Caco-2 (cell line): ENCODE data around the gene STAG1. TPM values are rescaled to one million over a fixed set of nuclear protein-coding genes. Genes with fewer than 3 reads are reported as not detected.

Experiments
- BruUV-seq: library from RNA; stranded (reverse); fragments of 400-500 nt; replicated peaks from 2 replicates; lab custom pipeline; 2021; lab: Mats Ljungman, UMichigan
- CTCF ChIA-PET: fragments of 300-600 bp; sonication (Branson Sonifier 250); formaldehyde crosslinking; loops from one replicate; lab custom pipeline; 2022; ENCODE audit warnings: antibody characterized with exemption; lab: Charles Lee
- POLR2A ChIA-PET: fragments of 300-600 bp; sonication (Branson Sonifier 250); formaldehyde crosslinking; loops from one replicate; lab custom pipeline; 2022; ENCODE audit warnings: antibody characterized with exemption; lab: Charles Lee
- DNase-seq, 2 experiments: peaks; one replicate each; pipeline versions ENCODE4 v3.0.0 to v3.0.0-alpha.2; 2020 to 2022
- H3K27me3 ChIP-seq: replicated peaks from 2 replicates; pipeline ENCODE4 v1.6.0; 2011; ENCODE audit warnings: low read length; ENCODE audit not compliant: control insufficient read depth, insufficient read depth
- H3K36me3 ChIP-seq: 2 replicates; pipeline ENCODE4 v1.5.1; 2011; ENCODE audit warnings: low read length; ENCODE audit not compliant: control insufficient read depth, insufficient read depth
- H3K4me1 ChIP-seq: fragments of 250-450 bp; sonication (Bioruptor Pico); 2 replicates; pipeline ENCODE4 v1.5.1; 2020; ENCODE audit warnings: mild to moderate bottlenecking
- H3K4me3 ChIP-seq: 2 replicates; pipeline ENCODE4 v1.5.1; 2011; ENCODE audit warnings: low read depth, mild to moderate bottlenecking, control low read depth, low read length
- H3K9me3 ChIP-seq: fragments of 250-450 bp; sonication (Bioruptor Pico); 2 replicates; pipeline ENCODE4 v1.5.1; 2020; ENCODE audit warnings: mild to moderate bottlenecking, moderate library complexity
- H3K27ac Mint-ChIP-seq: one replicate; pipeline ENCODE4 v1.8.0; 2022; ENCODE audit warnings: mixed read lengths; ENCODE audit not compliant: unreplicated experiment
- H3K27me3 Mint-ChIP-seq: one replicate; pipeline ENCODE4 v1.8.0; 2022; ENCODE audit warnings: mixed read lengths; ENCODE audit not compliant: insufficient read depth, unreplicated experiment
- H3K36me3 Mint-ChIP-seq: one replicate; pipeline ENCODE4 v1.8.0; 2022; ENCODE audit warnings: mild to moderate bottlenecking, mixed read lengths; ENCODE audit not compliant: insufficient read depth, unreplicated experiment
- H3K4me1 Mint-ChIP-seq: one replicate; pipeline ENCODE4 v1.8.0; 2022; ENCODE audit warnings: low read depth, mixed read lengths; ENCODE audit not compliant: unreplicated experiment
- H3K4me3 Mint-ChIP-seq: one replicate; pipeline ENCODE4 v1.8.0; 2022; ENCODE audit warnings: mild to moderate bottlenecking, moderate library complexity, mixed read lengths; ENCODE audit not compliant: unreplicated experiment
- H3K9me3 Mint-ChIP-seq: one replicate; pipeline ENCODE4 v1.8.0; 2022; ENCODE audit warnings: mixed read lengths; ENCODE audit not compliant: unreplicated experiment
- intact Hi-C: fragments of 100-400 bp; cut with micrococcal nuclease; formaldehyde crosslinking; loops from one replicate; pipeline ENCODE4 v1.10.0; 2022; ENCODE audit not compliant: unreplicated experiment
- total RNA-seq: library from RNA; stranded (reverse); gene quantifications from 2 replicates; pipeline ENCODE4 v1.2.3, GENCODE V29; 2022
- TF ChIP-seq, protein P1 (sequence below), 2 experiments: fragments of 200-600 bp in 1 of 2; IDR thresholded peaks; 1 replicate in 1 of 2; 2 replicates in 1 of 2; pipeline versions ENCODE4 v1.5.1 to v1.8.0; 2011 to 2022; ENCODE audit warnings: antibody characterized with exemption in 1 of 2, control low read depth in 1 of 2, inconsistent platforms in 1 of 2, low read depth in 1 of 2, low read length in 1 of 2, mild to moderate bottlenecking in 1 of 2, moderate library complexity in 1 of 2; ENCODE audit not compliant: insufficient read depth in 1 of 2, severe bottlenecking in 1 of 2, unreplicated experiment in 1 of 2

The STAG1 gene
- total RNA-seq, 1 experiment from 2014 or later: 37.5 TPM

DNA sequence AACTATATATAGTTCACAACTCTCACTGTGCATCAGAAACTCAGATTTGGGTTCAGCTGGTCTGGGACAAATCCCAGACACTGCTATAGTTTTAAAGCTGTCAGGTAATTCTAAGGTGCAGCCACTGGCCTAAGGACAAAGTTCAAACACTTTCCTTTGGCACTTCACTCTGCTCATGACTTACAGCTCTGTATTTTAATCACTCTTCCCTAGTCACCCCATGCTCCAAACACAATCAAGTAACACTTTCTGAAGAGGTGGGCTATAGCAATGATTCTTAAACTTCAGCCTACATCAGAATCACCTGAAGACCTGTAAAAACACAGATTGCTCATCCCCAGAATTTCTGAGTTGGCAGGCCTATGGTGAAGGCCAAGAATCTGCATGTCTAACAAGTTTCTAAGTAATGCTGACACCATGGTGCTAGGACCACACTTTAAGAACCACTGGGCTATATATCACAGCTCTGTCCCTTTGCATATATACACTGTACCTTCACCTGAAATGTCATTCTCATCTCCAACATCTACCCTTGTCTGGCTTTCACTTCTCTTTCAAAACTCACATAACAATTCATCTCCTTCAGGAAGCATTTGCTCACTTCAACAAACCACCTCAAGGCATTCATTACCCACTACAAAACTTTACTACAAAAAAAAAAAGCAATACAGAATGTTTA is 21.4 kb downstream of the STAG1 start:
- Mint-ChIP-seq H3K4me1 (peaks cover 19% of the 10 kb centered on the region), H3K27ac (no peak overlapping the region), H3K4me3 (no peak overlapping the region), H3K9me3 (no peaks in the 10 kb centered on the region), H3K36me3 (peaks cover 8% of the 10 kb centered on the region), H3K27me3 (no peaks in the 10 kb centered on the region)
- ChIA-PET CTCF (no interaction called here), POLR2A (interaction anchor here (0.6 kb wide), 1 partner anchor 28 kb away, joined by 3 read pairs; no protein-coding TSS in a partner anchor)
- TF ChIP-seq, protein P1, sequence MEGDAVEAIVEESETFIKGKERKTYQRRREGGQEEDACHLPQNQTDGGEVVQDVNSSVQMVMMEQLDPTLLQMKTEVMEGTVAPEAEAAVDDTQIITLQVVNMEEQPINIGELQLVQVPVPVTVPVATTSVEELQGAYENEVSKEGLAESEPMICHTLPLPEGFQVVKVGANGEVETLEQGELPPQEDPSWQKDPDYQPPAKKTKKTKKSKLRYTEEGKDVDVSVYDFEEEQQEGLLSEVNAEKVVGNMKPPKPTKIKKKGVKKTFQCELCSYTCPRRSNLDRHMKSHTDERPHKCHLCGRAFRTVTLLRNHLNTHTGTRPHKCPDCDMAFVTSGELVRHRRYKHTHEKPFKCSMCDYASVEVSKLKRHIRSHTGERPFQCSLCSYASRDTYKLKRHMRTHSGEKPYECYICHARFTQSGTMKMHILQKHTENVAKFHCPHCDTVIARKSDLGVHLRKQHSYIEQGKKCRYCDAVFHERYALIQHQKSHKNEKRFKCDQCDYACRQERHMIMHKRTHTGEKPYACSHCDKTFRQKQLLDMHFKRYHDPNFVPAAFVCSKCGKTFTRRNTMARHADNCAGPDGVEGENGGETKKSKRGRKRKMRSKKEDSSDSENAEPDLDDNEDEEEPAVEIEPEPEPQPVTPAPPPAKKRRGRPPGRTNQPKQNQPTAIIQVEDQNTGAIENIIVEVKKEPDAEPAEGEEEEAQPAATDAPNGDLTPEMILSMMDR (IDR thresholded peaks at IDR 0.05; ENCODE audit: insufficient read depth in 1 of 2, low read depth in 1 of 2, low read length in 1 of 2, severe bottlenecking in 1 of 2, unreplicated experiment in 1 of 2): no peak
- no peak for DNase-seq
- Histone ChIP-seq H3K4me1 (peaks cover 14% of the 10 kb centered on the region), H3K9me3 (no peaks in the 10 kb centered on the region), H3K27me3 (no peaks in the 10 kb centered on the region), H3K4me3 (no peak overlapping the region), H3K36me3 (no peaks in the 10 kb centered on the region; the same call in 1 of the 2 replicates)
- intact Hi-C loops: no loop called here
- BruUV-seq: no TSS peak

DNA sequence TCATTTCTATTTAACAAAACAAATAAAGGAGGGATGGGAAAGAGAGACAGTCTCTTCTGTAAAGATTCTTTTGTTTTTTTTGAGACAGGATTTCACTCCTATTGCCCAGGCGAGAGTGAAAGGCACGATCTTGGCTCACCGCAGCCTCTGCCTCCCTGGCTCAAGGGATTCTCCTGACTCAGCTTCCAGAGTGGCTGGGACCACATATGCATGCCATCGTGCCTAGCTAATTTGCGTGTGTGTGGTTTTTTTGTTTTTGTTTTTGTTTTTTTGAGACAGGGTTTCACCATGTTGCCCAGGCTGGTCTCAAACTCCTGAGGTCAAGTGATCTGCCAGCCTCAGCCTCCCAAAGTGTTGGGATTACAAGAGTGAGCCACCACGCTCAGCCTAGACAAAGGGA is 23.3 kb downstream of the STAG1 start:
- Histone ChIP-seq H3K4me3 (no peak overlapping the region), H3K9me3 (no peaks in the 10 kb centered on the region), H3K27me3 (no peaks in the 10 kb centered on the region), H3K36me3 (no peaks in the 10 kb centered on the region), H3K4me1 (peaks cover 21% of the 10 kb centered on the region)
- H3K4me1 Mint-ChIP-seq: peaks cover 13% of the 10 kb centered on the region
- DNase-seq: no peak
- no peaks in the 10 kb centered on the region for H3K27me3 Mint-ChIP-seq
- no peak overlapping the region for H3K27ac Mint-ChIP-seq
- ChIA-PET CTCF (no interaction called here), POLR2A (no interaction called here)
- BruUV-seq: no TSS peak
- TF ChIP-seq, protein P1 (IDR thresholded peaks at IDR 0.05; ENCODE audit: insufficient read depth in 1 of 2, low read depth in 1 of 2, low read length in 1 of 2, severe bottlenecking in 1 of 2, unreplicated experiment in 1 of 2): no peak
- intact Hi-C loops: no loop called here
- no peak overlapping the region for H3K4me3 Mint-ChIP-seq
- H3K9me3 Mint-ChIP-seq: no peaks in the 10 kb centered on the region
- H3K36me3 Mint-ChIP-seq: no peaks in the 10 kb centered on the region

DNA sequence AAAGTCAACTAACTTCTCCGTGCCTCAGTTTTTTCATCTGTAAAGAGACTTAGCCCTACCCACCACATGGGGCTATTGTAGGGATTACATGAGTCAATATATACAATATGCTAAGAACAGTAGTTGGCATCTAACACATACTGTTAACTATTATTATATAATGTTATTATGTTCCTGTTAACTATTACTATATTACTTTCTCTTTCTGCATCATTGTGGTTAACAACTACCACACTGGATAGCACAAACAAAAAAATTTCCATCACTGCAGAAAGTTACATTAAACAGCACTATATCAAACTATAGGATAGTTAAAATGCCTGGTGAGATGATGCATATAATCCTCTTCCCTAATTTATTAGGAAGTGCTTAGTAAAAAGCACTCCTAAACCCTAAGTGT is 23.7 kb downstream of the STAG1 start:
- no peaks in the 10 kb centered on the region for H3K27me3 Mint-ChIP-seq

More for the DNA sequence above, 23.7 kb downstream of the STAG1 start:
- Mint-ChIP-seq H3K36me3 (no peaks in the 10 kb centered on the region), H3K4me3 (no peak overlapping the region), H3K4me1 (peaks cover 13% of the 10 kb centered on the region), H3K9me3 (no peaks in the 10 kb centered on the region), H3K27ac (no peak overlapping the region)
- Histone ChIP-seq H3K27me3 (no peaks in the 10 kb centered on the region), H3K4me3 (no peak overlapping the region), H3K9me3 (no peaks in the 10 kb centered on the region), H3K4me1 (peaks cover 21% of the 10 kb centered on the region), H3K36me3 (no peaks in the 10 kb centered on the region)
- TF ChIP-seq, protein P1 (IDR thresholded peaks at IDR 0.05; ENCODE audit: insufficient read depth in 1 of 2, low read depth in 1 of 2, low read length in 1 of 2, severe bottlenecking in 1 of 2, unreplicated experiment in 1 of 2): no peak
- DNase-seq: no peak
- ChIA-PET CTCF (no interaction called here), POLR2A (no interaction called here)
- no TSS peak for BruUV-seq
- intact Hi-C loops: no loop called here
